Measurements from ENCODE around the gene ENTPD7.
"Not testable (repeated sequence)": the region's sequence is repeated elsewhere in the genome, so short reads cannot be mapped to it uniquely, and the experiment has no call there.

ENTPD7 gene, protein sequence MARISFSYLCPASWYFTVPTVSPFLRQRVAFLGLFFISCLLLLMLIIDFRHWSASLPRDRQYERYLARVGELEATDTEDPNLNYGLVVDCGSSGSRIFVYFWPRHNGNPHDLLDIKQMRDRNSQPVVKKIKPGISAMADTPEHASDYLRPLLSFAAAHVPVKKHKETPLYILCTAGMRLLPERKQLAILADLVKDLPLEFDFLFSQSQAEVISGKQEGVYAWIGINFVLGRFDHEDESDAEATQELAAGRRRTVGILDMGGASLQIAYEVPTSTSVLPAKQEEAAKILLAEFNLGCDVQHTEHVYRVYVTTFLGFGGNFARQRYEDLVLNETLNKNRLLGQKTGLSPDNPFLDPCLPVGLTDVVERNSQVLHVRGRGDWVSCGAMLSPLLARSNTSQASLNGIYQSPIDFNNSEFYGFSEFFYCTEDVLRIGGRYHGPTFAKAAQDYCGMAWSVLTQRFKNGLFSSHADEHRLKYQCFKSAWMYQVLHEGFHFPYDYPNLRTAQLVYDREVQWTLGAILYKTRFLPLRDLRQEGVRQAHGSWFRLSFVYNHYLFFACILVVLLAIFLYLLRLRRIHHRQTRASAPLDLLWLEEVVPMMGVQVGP

DNA sequence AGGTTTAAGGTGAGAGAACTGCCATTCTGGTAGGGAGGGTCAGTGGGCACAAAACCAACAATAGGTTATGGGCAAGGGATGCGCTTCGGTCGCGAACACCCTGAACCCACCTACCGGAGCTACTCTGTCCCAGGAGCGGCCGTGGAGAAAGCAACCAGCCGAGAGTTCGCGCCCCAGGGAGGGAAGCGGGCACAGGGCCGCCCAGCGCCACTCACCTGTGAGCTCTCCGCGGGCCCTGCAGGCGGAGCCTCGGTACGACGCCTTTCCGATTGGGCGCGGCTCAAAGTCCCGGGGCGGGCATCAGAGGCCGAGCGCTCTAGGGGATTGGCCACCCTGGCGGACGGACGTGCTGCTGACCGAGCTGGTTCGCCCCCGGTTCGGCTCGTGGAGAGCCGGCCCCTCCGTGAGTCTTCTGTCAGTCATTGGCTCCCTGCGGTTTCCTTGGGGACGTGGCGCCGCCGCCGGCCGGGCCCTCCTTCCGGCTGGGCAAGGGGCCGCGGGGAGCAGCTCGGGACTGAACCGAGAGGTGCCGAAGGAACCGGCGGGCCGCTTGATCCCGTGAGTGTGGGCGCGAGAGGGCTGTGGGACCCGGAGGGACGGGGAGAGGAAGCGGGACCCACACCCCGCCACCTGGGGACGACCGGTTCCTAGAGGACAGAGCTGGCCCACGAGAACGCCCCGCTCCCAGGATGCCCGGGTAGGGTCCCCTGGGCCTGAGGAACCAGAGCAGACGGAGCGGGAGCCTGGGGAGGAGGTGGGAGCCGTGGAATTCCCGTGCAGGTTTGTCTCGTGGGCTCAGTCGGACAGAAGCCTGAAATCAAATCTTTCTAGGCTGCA, at the start of gene ENTPD7:
Gene ENTPD7, plus strand, starts transcription at position 479 of the 837 bp plus-strand sequence. CDS start 448 bp downstream, outside the sequence.
- peak; percentile 94 for DNase-seq (ENCODE audit: low spot score)

DNA sequence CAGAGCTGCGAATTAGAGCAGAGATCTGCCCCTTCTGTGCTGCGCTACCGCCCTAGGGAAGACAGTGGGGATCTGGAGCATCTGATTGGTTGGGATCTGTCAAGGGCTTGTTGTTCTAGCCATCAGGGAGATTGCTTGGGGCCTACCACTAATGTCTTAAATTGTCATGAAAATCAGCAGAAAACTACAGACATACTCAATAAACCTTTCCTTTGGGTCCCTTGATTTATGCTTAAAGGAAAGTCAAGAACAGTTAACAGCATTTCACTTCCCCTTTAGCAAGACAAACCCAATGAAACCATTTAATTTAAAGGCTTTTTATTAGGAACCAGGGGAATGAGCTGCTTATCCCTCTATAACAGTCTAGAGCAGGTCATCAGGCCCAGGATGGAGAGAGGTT, 49.1 kb upstream of the ENTPD7 start:
- no peak for DNase-seq (ENCODE audit: low spot score)

DNA sequence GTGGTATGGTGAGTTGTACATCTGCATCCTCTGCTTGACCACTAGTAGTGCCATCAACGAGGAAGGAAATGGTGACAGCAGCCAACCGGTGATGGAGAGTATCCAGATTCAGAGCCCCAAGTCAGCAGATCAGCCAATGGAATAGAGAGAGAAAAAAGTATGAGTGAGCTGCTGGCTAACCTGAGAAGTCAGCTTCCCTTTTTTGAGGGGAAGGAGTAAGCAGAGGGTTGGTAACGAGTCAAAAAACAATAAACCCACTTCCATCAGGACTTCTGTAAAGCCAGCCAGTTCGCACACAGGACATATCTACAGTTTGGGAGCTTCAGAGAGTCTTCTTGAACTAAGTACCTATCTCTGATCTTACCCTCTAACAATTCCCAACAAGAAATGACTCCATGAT, 48.0 kb upstream of the ENTPD7 start:
- no peak for DNase-seq (ENCODE audit: low spot score)

DNA sequence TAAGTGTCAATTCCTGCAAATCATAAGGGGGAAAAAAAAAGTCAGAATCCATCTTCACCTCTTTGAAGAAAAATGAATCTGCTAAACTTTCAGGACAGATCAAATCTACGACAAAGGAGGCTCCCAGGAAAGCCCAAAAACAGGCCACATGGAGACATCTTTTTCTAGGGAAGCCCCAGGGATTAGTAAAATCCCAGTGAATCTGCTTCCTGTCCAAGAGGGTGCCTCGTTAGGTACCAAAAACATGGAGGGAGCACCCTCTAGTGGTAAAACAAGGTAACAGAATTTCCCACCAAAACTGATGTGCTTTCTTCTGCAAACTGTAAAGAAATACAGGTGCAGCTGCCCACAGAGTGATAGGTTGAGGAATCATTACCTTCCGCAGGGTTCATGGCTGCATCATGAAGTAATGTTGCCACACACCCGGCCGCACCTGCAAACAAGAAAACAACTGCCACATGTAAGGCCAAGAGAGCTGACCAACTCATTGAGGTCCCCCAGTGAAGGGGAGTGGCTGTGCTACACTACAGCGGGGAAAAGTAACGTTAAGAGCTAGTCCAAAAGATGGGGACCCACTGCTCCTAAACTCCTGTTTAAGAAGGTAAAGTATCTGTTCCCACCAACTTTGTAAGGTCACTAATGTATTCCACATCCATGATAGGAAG, 47.0 kb upstream of the ENTPD7 start:
- peak; percentile 56 for DNase-seq (ENCODE audit: low spot score)

DNA sequence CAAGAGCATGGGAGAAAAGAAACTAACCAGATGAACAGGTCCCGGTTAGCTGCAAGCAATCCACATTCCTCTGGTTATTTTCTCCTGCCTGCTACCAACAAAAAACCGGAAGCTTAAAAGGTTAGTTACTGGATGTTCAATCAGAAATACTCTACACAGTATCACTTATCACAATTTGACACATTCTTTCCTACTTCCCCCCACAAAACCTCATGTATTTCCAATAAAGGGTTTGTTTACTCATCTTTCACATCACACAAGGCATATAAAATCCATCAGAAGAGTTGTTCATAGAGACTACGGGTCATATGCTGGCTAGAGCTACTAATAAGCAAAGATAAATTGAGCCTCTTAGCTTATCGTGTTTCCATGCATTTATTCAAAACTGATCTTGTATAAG, 43.9 kb upstream of the ENTPD7 start:
- DNase-seq (ENCODE audit: low spot score), result no peak

DNA sequence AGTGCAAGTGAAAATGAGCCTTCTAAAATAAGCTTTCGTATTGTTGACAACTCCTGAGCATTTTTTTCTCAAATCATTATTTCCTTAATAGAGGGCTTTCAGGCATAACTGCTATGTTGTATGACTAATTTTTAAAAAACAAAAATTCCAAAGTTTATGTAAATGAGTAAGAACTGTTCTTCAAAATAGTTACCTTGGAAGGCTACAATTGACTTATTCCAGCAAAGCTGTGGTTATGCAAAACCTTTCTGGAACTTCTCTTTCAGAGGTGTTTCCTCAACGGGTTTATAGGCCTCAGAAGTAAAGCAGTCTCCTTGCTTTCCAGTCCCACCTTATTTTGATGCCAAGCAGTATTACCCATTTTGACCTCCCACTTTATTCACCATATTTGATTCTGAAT, 41.6 kb upstream of the ENTPD7 start:
- DNase-seq (ENCODE audit: low spot score), result no peak

DNA sequence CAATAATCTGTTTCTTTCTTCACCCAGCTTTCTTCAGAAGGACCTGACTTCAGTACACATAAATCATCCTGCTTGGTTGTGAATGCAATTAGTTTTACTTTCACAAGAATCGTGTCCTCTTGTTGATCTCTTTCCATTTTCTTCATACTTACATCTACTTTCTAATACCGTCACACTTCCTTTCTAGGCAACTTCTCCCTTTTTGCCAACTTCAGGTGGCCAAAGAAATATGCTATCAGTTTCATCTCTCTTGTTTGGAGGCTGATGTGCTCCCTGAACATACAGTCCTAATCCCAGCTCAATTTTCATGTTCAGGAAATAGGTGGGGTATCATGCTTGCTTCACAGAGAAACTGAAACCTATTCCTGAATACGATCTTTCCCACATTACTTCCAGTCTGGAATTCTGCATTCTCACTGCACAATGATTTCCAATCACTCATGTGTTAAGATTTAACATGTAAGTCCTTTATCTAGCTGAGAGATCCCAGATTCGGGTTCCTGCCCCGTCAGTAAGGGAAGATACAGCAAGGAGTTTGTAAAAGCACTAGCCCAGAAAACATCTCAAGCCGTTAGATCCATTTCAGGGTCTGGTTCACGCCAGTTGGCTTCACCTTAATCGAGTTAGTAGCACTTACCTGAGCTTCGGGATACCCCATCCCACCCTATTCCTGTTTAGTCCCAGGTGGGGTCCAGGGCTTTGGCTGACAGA, 40.1 kb upstream of the ENTPD7 start:
- DNase-seq (ENCODE audit: low spot score), result no peak

DNA sequence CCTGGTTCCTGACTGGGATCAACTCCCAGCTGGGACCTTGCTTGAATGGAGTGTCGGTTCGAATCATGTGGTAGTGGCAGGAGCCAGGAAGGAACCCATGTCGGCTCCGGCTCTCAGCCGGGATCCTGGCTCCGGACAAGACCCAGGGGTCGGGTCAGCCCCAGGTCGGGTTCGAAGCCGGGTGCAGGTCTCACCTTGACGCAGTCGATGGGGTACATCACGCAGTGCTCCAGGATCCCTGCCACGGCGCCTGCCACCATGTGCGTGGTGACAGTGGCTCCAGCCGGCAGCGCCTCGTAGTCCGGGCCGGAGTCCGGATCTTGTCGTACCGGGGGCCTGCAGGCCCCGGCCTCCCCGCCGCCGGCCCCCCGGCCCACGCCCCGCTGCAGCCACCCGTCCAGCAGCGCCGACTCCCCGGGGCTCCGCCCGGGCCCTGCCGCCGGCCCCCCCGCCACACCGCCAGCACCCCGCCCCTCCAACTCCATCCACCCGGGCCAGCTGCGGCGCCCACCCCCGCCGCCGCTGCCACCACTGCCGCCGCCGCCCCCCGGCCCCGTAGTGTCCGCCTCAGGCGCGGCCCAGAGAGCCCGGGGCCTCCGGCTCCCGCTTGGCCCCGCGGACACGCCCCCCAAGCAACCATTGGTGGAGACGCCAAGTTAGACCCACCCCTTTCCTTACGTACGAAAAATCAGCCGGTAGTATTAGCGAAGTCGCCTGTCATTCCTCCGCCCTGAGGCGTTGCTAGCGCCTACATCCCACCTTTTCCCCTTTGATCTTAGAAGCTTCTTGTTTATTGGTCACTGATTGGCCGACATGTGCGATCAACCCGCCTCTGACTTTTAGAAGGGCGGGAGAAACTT, 39.2 kb upstream of the ENTPD7 start, which contains the start of gene SLC25A28:
Gene SLC25A28, minus strand, starts transcription at position 589 of the 860 bp plus-strand sequence. Its CDS starts 104 bp downstream, at position 485.
- peak; percentile 99 for DNase-seq (ENCODE audit: low spot score)

DNA sequence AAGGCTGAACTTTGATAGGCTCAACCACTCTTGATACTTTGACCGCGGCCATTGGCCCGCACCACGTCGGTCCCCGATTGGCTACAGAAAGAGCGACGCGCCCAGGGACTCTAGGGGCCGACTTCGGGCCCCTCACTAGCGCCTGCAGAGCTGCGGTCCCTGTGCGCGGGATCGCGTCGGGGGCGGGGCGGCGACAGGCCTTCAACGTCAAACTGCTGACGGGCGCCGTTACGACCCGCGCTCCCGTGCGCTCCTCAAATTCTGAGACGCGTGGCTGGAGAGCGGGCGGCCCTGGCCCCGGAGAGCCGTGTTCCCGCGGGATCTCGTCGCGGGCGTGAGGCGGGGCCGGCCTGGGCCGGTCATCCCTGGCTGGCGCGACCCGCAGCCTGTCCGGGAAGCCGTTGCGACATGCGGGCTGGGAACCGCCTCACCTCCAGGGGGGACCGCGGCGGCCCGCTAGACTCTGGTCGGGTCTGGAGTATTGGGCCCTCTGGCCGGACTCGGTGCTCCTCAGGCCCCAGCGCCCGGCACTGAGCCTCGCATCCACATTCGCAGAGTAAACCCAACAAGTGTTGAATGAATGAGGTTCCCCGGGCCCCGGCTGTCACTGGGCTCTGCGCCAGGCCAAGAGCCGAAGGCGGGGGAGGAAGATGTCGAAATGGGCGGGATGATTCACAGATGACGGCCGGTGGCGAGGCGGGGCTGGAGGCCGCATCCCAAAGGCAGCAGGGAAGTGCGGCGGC, 38.4 kb upstream of the ENTPD7 start:
- DNase-seq (ENCODE audit: low spot score), result peak; percentile 92

DNA sequence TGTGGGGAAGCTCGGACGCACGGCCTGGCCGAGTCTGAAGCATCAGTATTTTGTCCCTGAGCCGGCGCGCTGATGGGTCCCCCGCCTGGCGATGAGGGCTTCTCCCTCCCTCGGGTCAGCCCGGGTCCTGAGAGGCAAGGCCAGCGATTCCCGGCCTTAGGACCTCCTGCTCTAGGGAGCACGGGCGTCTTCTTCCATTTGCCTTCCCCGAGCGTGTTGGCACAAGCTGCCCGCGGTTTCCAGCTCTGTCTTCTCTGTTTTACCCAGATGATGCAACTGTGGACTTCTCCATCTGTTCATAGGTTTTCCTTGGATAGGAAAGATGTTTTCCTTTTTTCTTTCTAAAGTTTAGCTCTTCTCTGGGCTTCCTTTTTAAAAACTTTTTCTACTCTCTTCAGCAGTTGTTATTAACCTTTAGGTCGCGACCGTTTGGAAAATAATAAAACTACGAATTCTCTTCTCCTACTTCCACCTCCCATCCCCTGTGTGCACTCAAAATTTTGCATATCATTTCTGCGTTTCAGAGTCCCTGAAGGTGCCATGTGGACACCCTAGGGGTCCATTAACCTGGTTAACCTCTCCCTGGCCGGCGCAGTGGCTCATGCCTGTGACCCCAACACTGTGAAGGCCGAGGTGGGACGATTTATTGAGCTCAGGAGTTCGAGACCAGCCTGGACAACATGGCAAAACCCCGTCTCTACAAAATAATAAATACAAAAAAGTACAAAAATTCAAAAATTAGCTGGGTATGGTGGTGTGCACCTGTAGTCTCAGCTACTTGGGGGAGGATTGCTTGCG, 37.7 kb upstream of the ENTPD7 start:
- DNase-seq (ENCODE audit: low spot score), result no peak

DNA sequence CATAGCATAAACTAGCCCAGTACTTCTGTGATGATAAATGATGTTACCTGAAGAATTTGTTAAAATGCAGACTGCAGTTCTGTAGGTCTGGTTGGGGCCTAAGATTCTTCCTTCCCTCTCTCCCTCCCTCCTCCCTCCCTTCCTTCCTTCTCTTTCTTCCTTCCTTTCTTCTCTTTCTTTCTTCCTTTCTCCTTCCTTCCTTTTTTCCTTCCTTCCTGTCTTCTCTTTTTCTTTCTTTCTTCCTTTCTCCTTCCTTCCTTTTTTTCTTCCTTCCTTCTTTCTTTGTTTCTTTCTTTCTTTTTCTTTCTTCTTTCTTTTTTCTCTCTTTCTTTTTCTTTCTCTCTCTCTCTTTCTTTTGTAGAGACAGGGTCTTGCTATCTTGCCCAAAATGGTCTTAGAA, 35.4 kb upstream of the ENTPD7 start:
- no peak for DNase-seq (ENCODE audit: low spot score)

DNA sequence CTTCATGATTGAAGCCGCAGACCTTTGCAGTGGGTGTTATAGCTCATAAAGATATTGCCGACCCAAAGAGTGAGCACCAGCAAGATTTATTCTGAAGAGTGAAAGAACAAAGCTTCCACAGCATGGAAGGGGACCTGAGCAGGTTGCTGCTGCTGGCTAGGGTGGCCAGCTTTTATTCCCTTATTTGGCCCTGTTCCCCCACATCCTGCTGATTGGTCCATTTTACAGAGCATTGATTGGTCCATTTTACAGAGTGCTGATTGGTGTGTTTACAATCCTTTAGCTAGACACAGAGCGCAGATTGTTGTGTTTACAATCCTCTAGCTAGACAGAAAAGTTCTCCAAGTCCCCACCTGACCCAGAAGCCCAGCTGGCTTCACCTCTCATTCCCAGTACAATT, 34.2 kb upstream of the ENTPD7 start:
- not testable (repeated sequence) for DNase-seq (ENCODE audit: low spot score)

DNA sequence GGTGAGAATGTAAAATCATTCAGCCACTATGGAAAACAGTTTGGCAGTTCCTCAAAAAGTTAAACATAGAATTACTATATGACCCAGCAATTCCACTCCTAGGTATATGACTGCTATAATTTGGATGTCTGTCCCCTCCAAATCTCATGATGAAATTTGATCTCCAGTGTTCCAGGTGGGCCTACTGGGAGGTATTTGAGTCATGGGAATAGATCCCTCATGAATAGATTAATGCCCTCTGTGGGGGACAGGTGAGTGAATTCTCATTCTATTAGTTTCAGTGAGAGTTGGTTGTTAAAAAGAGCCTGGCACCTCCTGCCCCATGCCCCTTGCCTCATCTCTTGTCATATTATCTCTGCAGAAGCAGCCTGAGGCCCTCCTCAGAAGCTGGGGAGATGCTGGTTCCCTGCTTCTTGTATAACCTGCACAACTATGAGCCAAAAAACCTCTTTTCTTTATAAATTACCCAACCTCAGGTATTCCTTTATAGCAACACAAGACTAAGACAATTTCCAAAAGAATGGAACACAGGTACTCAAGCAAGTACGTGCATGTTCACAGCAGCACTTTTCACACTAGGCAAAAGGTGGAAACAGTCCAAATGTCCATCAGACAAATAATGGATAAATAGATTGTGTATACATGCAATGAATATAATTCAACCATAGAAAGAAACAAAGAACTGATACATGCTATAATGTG, 30.2 kb upstream of the ENTPD7 start:
- DNase-seq (ENCODE audit: low spot score), result no peak

DNA sequence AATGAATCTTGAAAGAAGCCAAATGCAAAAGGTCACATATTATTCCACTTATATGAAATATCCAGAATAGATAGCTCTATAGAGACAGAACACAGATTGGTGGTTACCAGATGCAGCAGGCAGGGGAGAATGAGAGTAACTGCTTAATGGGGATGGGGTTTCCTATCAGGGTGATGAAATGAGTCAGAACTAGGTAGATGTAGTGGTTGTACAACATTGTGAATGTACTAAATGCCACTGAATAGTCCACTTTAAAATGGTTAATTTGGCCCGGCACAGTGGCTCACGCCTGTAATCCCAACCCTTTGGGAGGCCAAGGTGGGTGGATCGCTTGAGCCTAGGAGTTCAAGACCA, 29.7 kb upstream of the ENTPD7 start:
- DNase-seq (ENCODE audit: low spot score), result no peak

DNA sequence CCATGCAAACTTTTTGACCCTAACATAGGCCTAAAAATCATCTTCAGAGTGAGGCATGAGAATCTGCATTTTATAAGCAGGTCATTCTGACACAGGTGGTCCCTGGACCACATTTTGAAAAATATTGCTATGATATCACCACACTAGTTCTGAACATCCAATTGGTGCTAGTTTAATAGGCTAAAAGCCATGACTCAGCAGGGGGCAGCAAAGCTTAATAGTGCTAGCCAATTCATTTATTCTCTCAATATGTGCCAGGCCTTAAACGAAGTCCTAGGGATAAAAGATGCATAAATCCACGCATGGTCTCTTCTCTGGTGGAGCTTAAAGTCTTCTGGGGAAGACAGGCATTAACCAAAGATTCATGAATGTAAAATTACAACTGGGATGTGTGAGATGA, 28.9 kb upstream of the ENTPD7 start:
- no peak for DNase-seq (ENCODE audit: low spot score)

DNA sequence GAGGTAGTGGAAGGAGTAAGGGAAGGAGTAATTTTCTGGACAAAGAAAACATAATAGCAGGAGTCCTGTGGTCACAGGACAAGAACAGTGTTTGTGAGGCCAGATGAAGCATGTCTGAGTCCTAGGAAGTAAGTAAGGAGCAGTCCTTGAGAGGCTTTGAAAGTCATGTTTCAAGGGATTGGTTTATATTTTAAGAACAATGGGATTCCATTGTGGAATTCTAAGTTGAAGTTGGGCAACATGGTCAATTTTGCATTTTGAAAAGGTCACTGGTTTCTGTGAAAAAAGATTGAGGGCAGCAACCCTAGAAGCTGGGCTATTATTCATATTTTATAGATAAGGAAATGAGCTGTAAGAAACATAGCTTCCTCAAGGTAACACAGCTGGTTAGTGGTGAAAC, 28.3 kb upstream of the ENTPD7 start:
- no peak for DNase-seq (ENCODE audit: low spot score)

DNA sequence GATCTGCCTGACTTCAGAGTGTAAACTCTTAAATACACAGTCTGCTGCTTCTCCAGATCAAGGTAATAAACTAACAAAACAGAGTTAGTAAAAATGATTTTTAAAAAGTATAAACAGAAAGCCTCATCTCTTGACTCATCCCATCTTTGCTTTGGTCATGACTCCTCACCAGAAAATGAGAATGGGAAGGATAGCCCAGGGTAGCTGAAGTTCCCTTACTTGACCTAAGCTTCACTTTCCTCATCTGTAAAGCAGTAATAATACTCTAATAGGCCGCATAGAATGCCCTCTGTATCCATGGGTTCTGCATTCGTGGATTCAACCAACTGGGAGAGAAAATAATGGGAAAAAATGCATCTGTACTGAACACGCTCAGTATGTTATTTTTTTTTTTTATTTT, 27.8 kb upstream of the ENTPD7 start:
- DNase-seq (ENCODE audit: low spot score), result no peak

DNA sequence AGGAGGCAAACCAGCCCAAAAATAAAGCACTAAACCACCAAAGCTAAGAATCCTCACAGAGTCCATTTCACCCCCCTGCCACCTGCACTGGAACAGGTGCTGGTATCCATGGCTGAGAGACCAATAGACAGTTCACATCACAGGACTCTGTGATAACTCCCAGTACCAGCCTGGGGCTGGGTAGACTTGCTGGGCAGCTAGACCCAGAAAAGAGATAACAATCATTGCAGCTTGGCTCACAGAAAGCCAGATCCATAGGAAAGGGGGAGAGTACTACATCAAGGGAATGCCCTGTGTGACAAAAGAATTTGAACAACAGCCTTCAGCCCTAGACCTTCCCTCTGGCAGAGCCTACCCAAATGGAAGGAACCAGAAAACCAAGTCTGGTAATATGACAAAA, 25.5 kb upstream of the ENTPD7 start:
- no peak for DNase-seq (ENCODE audit: low spot score)

All from kidney capillary endothelial cell (primary cell).